Mesothelial cell of epicardium (in vitro differentiated cells): ENCODE results near the gene SMIM22. TPM values are rescaled to one million over a fixed set of nuclear protein-coding genes. Genes with fewer than 3 reads are reported as not detected.

ENCODE experiments used
- DNase-seq, 2 experiments: peaks; one replicate each; pipeline ENCODE4 v3.0.0; 2021; ENCODE audit warnings: low spot score in 2 of 2; ENCODE audit not compliant: unreplicated experiment in 2 of 2
- H3K27ac Mint-ChIP-seq: 2 replicates; pipeline ENCODE4 v1.8.0; 2021; ENCODE audit warnings: mixed read lengths
- H3K27me3 Mint-ChIP-seq: 2 replicates; pipeline ENCODE4 v1.8.0; 2021; ENCODE audit warnings: low read depth, mixed read lengths
- H3K36me3 Mint-ChIP-seq: 2 replicates; pipeline ENCODE4 v1.8.0; 2021; ENCODE audit warnings: mixed read lengths
- H3K4me1 Mint-ChIP-seq: 2 replicates; pipeline ENCODE4 v1.8.0; 2021; ENCODE audit warnings: mixed read lengths
- H3K4me3 Mint-ChIP-seq: 2 replicates; pipeline ENCODE4 v1.8.0; 2021; ENCODE audit warnings: mild to moderate bottlenecking, moderate library complexity, mixed read lengths
- H3K9me3 Mint-ChIP-seq: 2 replicates; pipeline ENCODE4 v1.8.0; 2021; ENCODE audit warnings: mixed read lengths
- CTCF ChIP-seq: fragments of 200-600 bp; sonication (generic); IDR thresholded peaks from one replicate; pipeline ENCODE4 v1.5.0; 2021; ENCODE audit warnings: antibody characterized with exemption; ENCODE audit not compliant: unreplicated experiment
- total RNA-seq: library from RNA; stranded (reverse); gene quantifications from 3 replicates; pipeline ENCODE4 v1.2.1, GENCODE V29; 2021

The SMIM22 gene
- total RNA-seq, 1 donor from 2014 or later = not detected

- H3K27ac Mint-ChIP-seq = no peak overlapping the region
Measured at GRCh38 chr16:4837733-4838501, 42.7 kb downstream of the SMIM22 start.

GRCh38 chr16:4839942-4840341 is 44.8 kb downstream of the SMIM22 start:
- Mint-ChIP-seq H3K4me3 (no peak overlapping the region), H3K36me3 (peaks cover 31% of the 10 kb centered on the region), H3K4me1 (no peaks in the 10 kb centered on the region), H3K27ac (no peak overlapping the region), H3K27me3 (no peaks in the 10 kb centered on the region), H3K9me3 (no peaks in the 10 kb centered on the region)
- no peak for TF ChIP-seq CTCF
- DNase-seq = no peak

More at GRCh38 chr16:4837733-4838501, 42.7 kb downstream of the SMIM22 start:
- H3K27me3 Mint-ChIP-seq = no peaks in the 10 kb centered on the region
- peaks cover 29% of the 10 kb centered on the region for H3K36me3 Mint-ChIP-seq
- H3K4me1 Mint-ChIP-seq = no peaks in the 10 kb centered on the region
- H3K4me3 Mint-ChIP-seq = no peak overlapping the region
- H3K9me3 Mint-ChIP-seq = no peaks in the 10 kb centered on the region
- no peak for TF ChIP-seq CTCF
- no peak for DNase-seq

GRCh38 chr16:4840984-4841383 is 45.8 kb downstream of the SMIM22 start:
- DNase-seq = no peak
- H3K9me3 Mint-ChIP-seq = no peaks in the 10 kb centered on the region
- peaks cover 8% of the 10 kb centered on the region for H3K4me1 Mint-ChIP-seq
- H3K27me3 Mint-ChIP-seq = no peaks in the 10 kb centered on the region
- no peak for TF ChIP-seq CTCF
- no peak overlapping the region for H3K4me3 Mint-ChIP-seq
- H3K27ac Mint-ChIP-seq = no peak overlapping the region
- H3K36me3 Mint-ChIP-seq = peaks cover 34% of the 10 kb centered on the region

Other genes with a start within 250 kb of the SMIM22 start
- gene C16orf96, start 239.0 kb upstream of the SMIM22 start, total RNA-seq = 0.45 to 0.95 TPM (median 0.58 TPM) in 3 replicates
- 51.3 to 59.3 TPM (median 53.1 TPM) in 3 replicates for gene UBALD1, start 180.5 kb upstream of the SMIM22 start, total RNA-seq
- 110 to 121 TPM (median 117 TPM) in 3 replicates for gene MGRN1, start 170.5 kb upstream of the SMIM22 start, total RNA-seq
- 28.4 to 33.0 TPM (median 31.1 TPM) in 3 replicates for gene NUDT16L1, start 101.8 kb upstream of the SMIM22 start, total RNA-seq
- gene ANKS3, start 61.1 kb upstream of the SMIM22 start, total RNA-seq = 42.5 to 46.6 TPM (median 45.8 TPM) in 3 replicates
- gene DNAAF8, start 60.8 kb upstream of the SMIM22 start, total RNA-seq = 0.45 to 0.84 TPM (median 0.49 TPM) in 3 replicates
- 25.3 to 29.8 TPM (median 25.4 TPM) in 3 replicates for gene ZNF500, start 28.2 kb upstream of the SMIM22 start, total RNA-seq
- gene SEPTIN12, start 7.0 kb upstream of the SMIM22 start, total RNA-seq = 0.42 to 1.3 TPM (median 0.44 TPM) in 3 replicates
- 53.9 to 61.8 TPM (median 55.4 TPM) in 3 replicates for gene ROGDI, start 7.3 kb downstream of the SMIM22 start, total RNA-seq
- 96.6 to 105 TPM (median 104 TPM) in 3 replicates for gene GLYR1, start 51.9 kb downstream of the SMIM22 start, total RNA-seq
- 37.2 to 40.5 TPM (median 39.7 TPM) in 3 replicates for gene UBN1, start 52.1 kb downstream of the SMIM22 start, total RNA-seq
- gene PPL, start 141.8 kb downstream of the SMIM22 start, total RNA-seq = 36.0 to 37.1 TPM (median 36.8 TPM) in 3 replicates
- 0.09 to 0.13 TPM in 2 of 3 replicates, not detected in the other for gene SEC14L5, start 163.0 kb downstream of the SMIM22 start, total RNA-seq
- gene NAGPA, start 238.6 kb downstream of the SMIM22 start, total RNA-seq = 12.6 to 16.9 TPM (median 15.6 TPM) in 3 replicates